Astrocyte (in vitro differentiated cells and primary cell): ENCODE results near the gene SLC45A1.

ENCODE experiments used
- CTCF ChIP-seq: IDR thresholded peaks from 2 replicates; pipeline ENCODE4 v1.5.1; 2011; ENCODE audit warnings: low read depth, mild to moderate bottlenecking, inconsistent platforms, low read length, moderate library complexity; ENCODE audit not compliant: insufficient read depth
- EZH2 ChIP-seq: IDR thresholded peaks from 2 replicates; pipeline ENCODE4 v1.6.1; 2012; ENCODE audit warnings: mild to moderate bottlenecking, low read length, inconsistent platforms; ENCODE audit not compliant: insufficient read depth

GRCh38 chr1:8379513-8380186, 61.7 kb downstream of the SLC45A1 start:
- TF ChIP-seq CTCF, result no peak
- no peak for TF ChIP-seq EZH2
